K562 (cell line): ENCODE measurements around the gene ANO3.

ENCODE experiments used
- HDAC1 ChIP-seq, 2 experiments: fragments of 450-650 bp; IDR thresholded peaks; 2 replicates each; pipeline ENCODE4 v1.6.1; 2016 to 2017; ENCODE audit warnings: inconsistent platforms in 1 of 2, mild to moderate bottlenecking in 1 of 2, moderate library complexity in 1 of 2
- MAZ ChIP-seq, 2 experiments: fragments of 450-650 bp in 1 of 2; sonication (generic) in 1 of 2; formaldehyde crosslinking; IDR thresholded peaks in 1 of 2; conservative IDR thresholded peaks in 1 of 2; 2 replicates each; pipeline versions ENCODE4 v1.4.0 to v1.5.0; 2020; ENCODE audit warnings: mild to moderate bottlenecking in 1 of 2, missing genetic modification reagents in 1 of 2
- MXI1 ChIP-seq: IDR thresholded peaks from 2 replicates; pipeline ENCODE4 v1.6.1; 2011; ENCODE audit warnings: low read depth, mild to moderate bottlenecking, improper control_type of control experiment, low read length
- NCOA1 ChIP-seq: fragments of 450-650 bp; IDR thresholded peaks from 2 replicates; pipeline ENCODE4 v1.6.1; 2016; ENCODE audit warnings: low read depth
- PRMT5 ChIP-seq: sonication (generic); formaldehyde crosslinking; IDR thresholded peaks from 2 replicates; pipeline ENCODE4 v1.5.0; 2020; ENCODE audit warnings: missing genetic modification reagents
- ZFP30 ChIP-seq: fragments of 250-450 bp; sonication (Bioruptor Pico); IDR thresholded peaks from 2 replicates; pipeline ENCODE4 v1.8.0; 2022; ENCODE audit warnings: moderate library complexity, mild to moderate bottlenecking, inconsistent platforms, borderline replicate concordance
- ZNF445 ChIP-seq: fragments of 250-450 bp; sonication (Bioruptor Pico); IDR thresholded peaks from 2 replicates; pipeline ENCODE4 v1.4.0; 2020; ENCODE audit warnings: low read depth, mild to moderate bottlenecking, moderate library complexity
- TF ChIP-seq, protein P1 (sequence below), 2 experiments: fragments of 450-650 bp; formaldehyde crosslinking in 1 of 2; IDR thresholded peaks; 2 replicates each; pipeline versions ENCODE4 v1.4.0 to v1.6.1; 2014 to 2020; ENCODE audit warnings: mild to moderate bottlenecking in 2 of 2, borderline replicate concordance in 1 of 2, low read depth in 1 of 2
- TF ChIP-seq, protein P2 (sequence below), 3 experiments: IDR thresholded peaks in 2 of 3; conservative IDR thresholded peaks in 1 of 3; 2 replicates each; pipeline ENCODE4 v1.5.1; 2011 to 2012; ENCODE audit warnings: low read length in 3 of 3, mild to moderate bottlenecking in 3 of 3, control low read depth in 2 of 3, improper control_type of control experiment in 1 of 3, inconsistent platforms in 1 of 3, low read depth in 1 of 3, mixed read lengths in 1 of 3, moderate library complexity in 1 of 3; ENCODE audit not compliant: insufficient read depth in 2 of 3
- TF ChIP-seq, protein P3 (sequence below): fragments of 450-650 bp; IDR thresholded peaks from 2 replicates; pipeline ENCODE4 v1.6.1; 2016; ENCODE audit warnings: missing biosample characterization, missing genetic modification characterization

DNA sequence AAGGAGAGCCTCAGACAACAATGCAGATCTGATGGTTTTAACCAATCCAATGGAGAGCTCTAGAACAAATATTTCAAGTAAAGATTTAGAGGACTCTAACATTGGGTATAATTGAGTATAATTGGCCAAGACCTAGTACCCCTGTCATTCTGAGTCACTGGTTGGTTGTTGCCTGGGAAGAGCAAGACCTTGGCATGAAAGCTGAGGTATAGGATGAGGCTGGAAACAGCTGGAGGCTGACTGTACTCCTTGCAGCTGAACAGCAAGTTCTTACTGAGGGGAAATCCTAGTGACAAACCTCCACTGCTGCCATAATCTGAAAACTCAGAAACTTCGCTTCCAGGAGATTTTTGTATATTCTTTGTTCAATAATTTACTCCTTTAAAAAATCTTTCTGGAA lies 294.4 kb downstream of the ANO3 start:
- TF ChIP-seq MAZ (CRISPR knock-in tag; conservative IDR thresholded peaks at IDR 0.05 in 1 of 2, IDR thresholded peaks at IDR 0.05 in 1 of 2) (no peak), ZFP30 (no peak), PRMT5 (CRISPR knock-in tag) (no peak), HDAC1 (IDR thresholded peaks at IDR 0.05) (no peak), ZNF445 (CRISPR knock-in tag) (no peak), MXI1 (no peak), NCOA1 (no peak)
- TF ChIP-seq, protein P1, sequence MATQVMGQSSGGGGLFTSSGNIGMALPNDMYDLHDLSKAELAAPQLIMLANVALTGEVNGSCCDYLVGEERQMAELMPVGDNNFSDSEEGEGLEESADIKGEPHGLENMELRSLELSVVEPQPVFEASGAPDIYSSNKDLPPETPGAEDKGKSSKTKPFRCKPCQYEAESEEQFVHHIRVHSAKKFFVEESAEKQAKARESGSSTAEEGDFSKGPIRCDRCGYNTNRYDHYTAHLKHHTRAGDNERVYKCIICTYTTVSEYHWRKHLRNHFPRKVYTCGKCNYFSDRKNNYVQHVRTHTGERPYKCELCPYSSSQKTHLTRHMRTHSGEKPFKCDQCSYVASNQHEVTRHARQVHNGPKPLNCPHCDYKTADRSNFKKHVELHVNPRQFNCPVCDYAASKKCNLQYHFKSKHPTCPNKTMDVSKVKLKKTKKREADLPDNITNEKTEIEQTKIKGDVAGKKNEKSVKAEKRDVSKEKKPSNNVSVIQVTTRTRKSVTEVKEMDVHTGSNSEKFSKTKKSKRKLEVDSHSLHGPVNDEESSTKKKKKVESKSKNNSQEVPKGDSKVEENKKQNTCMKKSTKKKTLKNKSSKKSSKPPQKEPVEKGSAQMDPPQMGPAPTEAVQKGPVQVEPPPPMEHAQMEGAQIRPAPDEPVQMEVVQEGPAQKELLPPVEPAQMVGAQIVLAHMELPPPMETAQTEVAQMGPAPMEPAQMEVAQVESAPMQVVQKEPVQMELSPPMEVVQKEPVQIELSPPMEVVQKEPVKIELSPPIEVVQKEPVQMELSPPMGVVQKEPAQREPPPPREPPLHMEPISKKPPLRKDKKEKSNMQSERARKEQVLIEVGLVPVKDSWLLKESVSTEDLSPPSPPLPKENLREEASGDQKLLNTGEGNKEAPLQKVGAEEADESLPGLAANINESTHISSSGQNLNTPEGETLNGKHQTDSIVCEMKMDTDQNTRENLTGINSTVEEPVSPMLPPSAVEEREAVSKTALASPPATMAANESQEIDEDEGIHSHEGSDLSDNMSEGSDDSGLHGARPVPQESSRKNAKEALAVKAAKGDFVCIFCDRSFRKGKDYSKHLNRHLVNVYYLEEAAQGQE (IDR thresholded peaks at IDR 0.05; ENCODE audit: borderline replicate concordance) = no peak
- TF ChIP-seq, protein P1 (CRISPR knock-in tag; IDR thresholded peaks at IDR 0.05; ENCODE audit: low read depth) = no peak
- TF ChIP-seq, protein P2, sequence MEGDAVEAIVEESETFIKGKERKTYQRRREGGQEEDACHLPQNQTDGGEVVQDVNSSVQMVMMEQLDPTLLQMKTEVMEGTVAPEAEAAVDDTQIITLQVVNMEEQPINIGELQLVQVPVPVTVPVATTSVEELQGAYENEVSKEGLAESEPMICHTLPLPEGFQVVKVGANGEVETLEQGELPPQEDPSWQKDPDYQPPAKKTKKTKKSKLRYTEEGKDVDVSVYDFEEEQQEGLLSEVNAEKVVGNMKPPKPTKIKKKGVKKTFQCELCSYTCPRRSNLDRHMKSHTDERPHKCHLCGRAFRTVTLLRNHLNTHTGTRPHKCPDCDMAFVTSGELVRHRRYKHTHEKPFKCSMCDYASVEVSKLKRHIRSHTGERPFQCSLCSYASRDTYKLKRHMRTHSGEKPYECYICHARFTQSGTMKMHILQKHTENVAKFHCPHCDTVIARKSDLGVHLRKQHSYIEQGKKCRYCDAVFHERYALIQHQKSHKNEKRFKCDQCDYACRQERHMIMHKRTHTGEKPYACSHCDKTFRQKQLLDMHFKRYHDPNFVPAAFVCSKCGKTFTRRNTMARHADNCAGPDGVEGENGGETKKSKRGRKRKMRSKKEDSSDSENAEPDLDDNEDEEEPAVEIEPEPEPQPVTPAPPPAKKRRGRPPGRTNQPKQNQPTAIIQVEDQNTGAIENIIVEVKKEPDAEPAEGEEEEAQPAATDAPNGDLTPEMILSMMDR (IDR thresholded peaks at IDR 0.05 in 2 of 3, conservative IDR thresholded peaks at IDR 0.05 in 1 of 3; ENCODE audit: insufficient read depth in 2 of 3, low read depth in 1 of 3, low read length in 3 of 3) = no peak
- TF ChIP-seq, protein P3, sequence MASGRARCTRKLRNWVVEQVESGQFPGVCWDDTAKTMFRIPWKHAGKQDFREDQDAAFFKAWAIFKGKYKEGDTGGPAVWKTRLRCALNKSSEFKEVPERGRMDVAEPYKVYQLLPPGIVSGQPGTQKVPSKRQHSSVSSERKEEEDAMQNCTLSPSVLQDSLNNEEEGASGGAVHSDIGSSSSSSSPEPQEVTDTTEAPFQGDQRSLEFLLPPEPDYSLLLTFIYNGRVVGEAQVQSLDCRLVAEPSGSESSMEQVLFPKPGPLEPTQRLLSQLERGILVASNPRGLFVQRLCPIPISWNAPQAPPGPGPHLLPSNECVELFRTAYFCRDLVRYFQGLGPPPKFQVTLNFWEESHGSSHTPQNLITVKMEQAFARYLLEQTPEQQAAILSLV (tag) = no peak
